Measurements from ENCODE around the gene LSM14B. TPM values are rescaled to one million over a fixed set of nuclear protein-coding genes. Genes with fewer than 3 reads are reported as not detected.

Gene LSM14B
- total RNA-seq, 1 donor from 2014 or later, result 55.2 TPM

Other genes starting within 250 kb of the LSM14B start
- gene TAF4, start 56.6 kb upstream of the LSM14B start, total RNA-seq, result 10.7 TPM
- gene PSMA7, start 20.9 kb downstream of the LSM14B start, total RNA-seq, result 230 TPM
- gene SS18L1, start 21.3 kb downstream of the LSM14B start, total RNA-seq, result 7.8 TPM
- gene MTG2, start 60.6 kb downstream of the LSM14B start, total RNA-seq, result 21.6 TPM
- gene HRH3, start 97.8 kb downstream of the LSM14B start, total RNA-seq, result not detected
- gene OSBPL2, start 116.0 kb downstream of the LSM14B start, total RNA-seq, result 59.5 TPM
- gene ADRM1, start 180.5 kb downstream of the LSM14B start, total RNA-seq, result 73.9 TPM
- gene LAMA5, start 244.8 kb downstream of the LSM14B start, total RNA-seq, result 89.3 TPM

Data from Right ventricle myocardium inferior (tissue), 1 donor.